Keratinocyte (primary cell): Measurements from ENCODE around the gene PPFIA1. TPM values are rescaled to one million over a fixed set of nuclear protein-coding genes. Genes with fewer than 3 reads are reported as not detected.

Experiments
- DNase-seq: peaks from one replicate; pipeline ENCODE4 v3.0.0-alpha.2; 2011; ENCODE audit warnings: low read depth, missing footprints, low spot score
- FAIRE-seq: peaks from 2 replicates; lab custom pipeline; 2011; peaks lifted over from hg19 to GRCh38; lab: Jason Lieb, UNC
- H2AFZ ChIP-seq: 2 replicates; pipeline ENCODE4 v1.6.0; 2012; ENCODE audit warnings: low read length, control low read depth, inconsistent platforms; ENCODE audit not compliant: control insufficient read depth
- H3K27ac ChIP-seq: 2 replicates; pipeline ENCODE4 v1.5.1; 2011; ENCODE audit warnings: low read length; ENCODE audit not compliant: control insufficient read depth, insufficient read depth
- H3K27me3 ChIP-seq: 3 replicates; pipeline ENCODE4 v1.6.0; 2011; ENCODE audit warnings: low read length; ENCODE audit not compliant: control insufficient read depth, insufficient read depth; ENCODE audit errors: extremely low read depth
- H3K36me3 ChIP-seq, 2 experiments: 2 replicates in 1 of 2; 3 replicates in 1 of 2; pipeline ENCODE4 v1.5.1; 2011; ENCODE audit warnings: low read length in 2 of 2, mild to moderate bottlenecking in 1 of 2; ENCODE audit not compliant: control insufficient read depth in 2 of 2, insufficient read depth in 2 of 2; ENCODE audit errors: extremely low read depth in 1 of 2
- H3K4me1 ChIP-seq: 3 replicates; pipeline ENCODE4 v1.5.1; 2011; ENCODE audit warnings: low read length; ENCODE audit not compliant: control insufficient read depth, insufficient read depth; ENCODE audit errors: extremely low read depth
- H3K4me2 ChIP-seq: 3 replicates; pipeline ENCODE4 v1.6.0; 2011; ENCODE audit warnings: low read depth, low read length; ENCODE audit not compliant: control insufficient read depth, insufficient read depth; ENCODE audit errors: extremely low read depth
- H3K4me3 ChIP-seq, 3 experiments: fragments of 200-600 bp in 1 of 3; sonication (generic) in 1 of 3; 2 replicates in 2 of 3; 3 replicates in 1 of 3; pipeline ENCODE4 v1.5.1; 2011 to 2016; ENCODE audit warnings: low read length in 3 of 3, mild to moderate bottlenecking in 3 of 3, control low read depth in 2 of 3, inconsistent platforms in 1 of 3, low read depth in 1 of 3, mixed read lengths in 1 of 3, mixed run types in 1 of 3, moderate library complexity in 1 of 3; ENCODE audit not compliant: control insufficient read depth in 2 of 3, insufficient read depth in 2 of 3; ENCODE audit errors: extremely low read depth in 1 of 3
- H3K79me2 ChIP-seq: 2 replicates; pipeline ENCODE4 v1.6.0; 2012; ENCODE audit warnings: low read length; ENCODE audit not compliant: control insufficient read depth, insufficient read depth
- H3K9ac ChIP-seq: 3 replicates; pipeline ENCODE4 v1.6.0; 2011; ENCODE audit warnings: low read length; ENCODE audit not compliant: control insufficient read depth, insufficient read depth; ENCODE audit errors: extremely low read depth
- H3K9me1 ChIP-seq: 3 replicates; pipeline ENCODE4 v1.6.0; 2011; ENCODE audit warnings: low read length; ENCODE audit not compliant: control insufficient read depth, insufficient read depth; ENCODE audit errors: extremely low read depth
- H3K9me3 ChIP-seq: 2 replicates; pipeline ENCODE4 v1.5.1; 2012; ENCODE audit warnings: low read depth, low read length; ENCODE audit not compliant: control insufficient read depth
- H4K20me1 ChIP-seq: 3 replicates; pipeline ENCODE4 v1.6.0; 2011; ENCODE audit warnings: low read length; ENCODE audit not compliant: control insufficient read depth, insufficient read depth; ENCODE audit errors: extremely low read depth
- EZH2 ChIP-seq: IDR thresholded peaks from one replicate; pipeline ENCODE4 v1.6.1; 2012; ENCODE audit warnings: inconsistent platforms, mild to moderate bottlenecking, low read length, moderate library complexity
- dilution Hi-C: fragments of 300-500 bp; cut with MboI; formaldehyde crosslinking; loops from one replicate; pipeline ENCODE4 v1.7.0; 2020; ENCODE audit warnings: low sequenced_read_pairs; ENCODE audit not compliant: extremely low pct_ligation_motif_present
- polyA plus RNA-seq, 5 experiments: library from polyadenylated mRNA; depleted of rRNA in 3 of 5; stranded (reverse) in 3 of 5; stranded (forward) in 1 of 5; unstranded in 1 of 5; fragments of >200 nt; gene quantifications; 1 replicate in 1 of 5; 2 replicates in 3 of 5; 3 replicates in 1 of 5; pipeline versions ENCODE4 v1.2.1 to v1.2.3, GENCODE V29; 2011 to 2012; ENCODE audit warnings: missing spikeins in 2 of 5, low read depth in 1 of 5, low replicate concordance in 1 of 5
- TF ChIP-seq, protein P1 (sequence below), 3 experiments: IDR thresholded peaks in 1 of 3; conservative IDR thresholded peaks in 1 of 3; optimal IDR thresholded peaks in 1 of 3; 2 replicates in 2 of 3; 3 replicates in 1 of 3; pipeline versions ENCODE3 to v1.5.1; 2011; ENCODE audit warnings: low read length in 3 of 3, mild to moderate bottlenecking in 3 of 3, moderate library complexity in 2 of 3, control low read depth in 1 of 3, inconsistent platforms in 1 of 3; ENCODE audit not compliant: insufficient read depth in 2 of 3; ENCODE audit errors: extremely low read depth in 1 of 3

Gene PPFIA1
- polyA plus RNA-seq, 1 donor (not counting 4 experiments of a cell fraction or from before 2014, with no cell fraction given), result 27.6 TPM

DNA sequence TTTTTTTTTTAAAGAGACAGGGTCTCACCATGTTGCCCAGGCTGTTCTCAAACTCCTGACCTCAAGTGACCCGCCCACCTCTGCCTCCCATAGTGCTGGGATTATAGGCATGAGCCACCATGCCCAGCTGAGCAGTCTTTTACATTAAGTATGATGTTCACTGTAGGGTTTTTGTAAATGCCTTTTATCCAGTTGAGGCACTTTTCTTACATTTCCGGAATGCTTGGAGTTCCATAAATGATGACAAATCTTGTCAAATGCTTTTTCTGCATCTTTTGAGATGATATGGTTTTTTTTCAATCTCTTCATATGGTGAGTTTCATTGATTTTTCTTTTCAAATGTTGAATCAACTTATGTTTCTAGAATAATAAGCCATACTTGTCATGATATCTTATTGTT is 98.5 kb downstream of the PPFIA1 start:
- Histone ChIP-seq H3K4me1 (no peaks in the 10 kb centered on the region), H3K27me3 (no peaks in the 10 kb centered on the region), H4K20me1 (no peaks in the 10 kb centered on the region), H3K79me2 (peaks cover 6% of the 10 kb centered on the region), H3K36me3 (peaks cover 11 to 17% of the 10 kb centered on the region in 2 experiments), H3K4me2 (no peak overlapping the region), H2AFZ (no peak overlapping the region), H3K9ac (no peak overlapping the region), H3K9me1 (no peaks in the 10 kb centered on the region), H3K27ac (no peak overlapping the region), H3K4me3 (no peak overlapping the region), H3K9me3 (no peaks in the 10 kb centered on the region)
- no peak for TF ChIP-seq EZH2
- TF ChIP-seq, protein P1, sequence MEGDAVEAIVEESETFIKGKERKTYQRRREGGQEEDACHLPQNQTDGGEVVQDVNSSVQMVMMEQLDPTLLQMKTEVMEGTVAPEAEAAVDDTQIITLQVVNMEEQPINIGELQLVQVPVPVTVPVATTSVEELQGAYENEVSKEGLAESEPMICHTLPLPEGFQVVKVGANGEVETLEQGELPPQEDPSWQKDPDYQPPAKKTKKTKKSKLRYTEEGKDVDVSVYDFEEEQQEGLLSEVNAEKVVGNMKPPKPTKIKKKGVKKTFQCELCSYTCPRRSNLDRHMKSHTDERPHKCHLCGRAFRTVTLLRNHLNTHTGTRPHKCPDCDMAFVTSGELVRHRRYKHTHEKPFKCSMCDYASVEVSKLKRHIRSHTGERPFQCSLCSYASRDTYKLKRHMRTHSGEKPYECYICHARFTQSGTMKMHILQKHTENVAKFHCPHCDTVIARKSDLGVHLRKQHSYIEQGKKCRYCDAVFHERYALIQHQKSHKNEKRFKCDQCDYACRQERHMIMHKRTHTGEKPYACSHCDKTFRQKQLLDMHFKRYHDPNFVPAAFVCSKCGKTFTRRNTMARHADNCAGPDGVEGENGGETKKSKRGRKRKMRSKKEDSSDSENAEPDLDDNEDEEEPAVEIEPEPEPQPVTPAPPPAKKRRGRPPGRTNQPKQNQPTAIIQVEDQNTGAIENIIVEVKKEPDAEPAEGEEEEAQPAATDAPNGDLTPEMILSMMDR (optimal IDR thresholded peaks at IDR 0.05 in 1 of 3, IDR thresholded peaks at IDR 0.05 in 1 of 3, conservative IDR thresholded peaks at IDR 0.05 in 1 of 3; ENCODE audit: extremely low read depth in 1 of 3, insufficient read depth in 2 of 3, low read length in 3 of 3), result no peak
- DNase-seq (no peak), FAIRE-seq (no peak)
- dilution Hi-C loops, result no loop called here

DNA sequence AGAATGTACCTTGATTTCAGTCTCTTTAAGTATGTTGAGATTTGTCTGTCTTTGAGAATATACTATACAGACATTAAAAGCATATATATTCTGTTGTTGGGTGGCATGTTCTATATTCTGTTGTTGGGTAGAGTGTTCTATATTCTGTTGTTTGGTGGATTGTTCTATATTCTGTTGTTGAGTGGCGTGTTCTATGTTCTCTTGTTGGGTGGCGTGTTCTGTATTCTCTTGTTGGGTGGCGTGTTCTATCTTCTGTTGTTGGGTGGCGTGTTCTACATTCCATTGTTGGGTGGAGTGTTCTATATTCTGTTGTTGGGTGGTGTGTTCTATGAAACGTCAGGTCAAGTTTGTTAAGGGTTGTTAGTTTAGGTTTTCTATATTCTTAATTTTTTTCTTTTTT is 100.8 kb downstream of the PPFIA1 start:
- Histone ChIP-seq H3K79me2 (peaks cover 6% of the 10 kb centered on the region), H3K9me3 (no peaks in the 10 kb centered on the region), H3K4me1 (peaks cover 7% of the 10 kb centered on the region), H3K27me3 (no peaks in the 10 kb centered on the region), H3K4me3 (no peak overlapping the region), H3K4me2 (no peak overlapping the region), H3K27ac (no peak overlapping the region), H4K20me1 (no peaks in the 10 kb centered on the region), H3K9me1 (no peaks in the 10 kb centered on the region), H2AFZ (no peak overlapping the region), H3K36me3 (peaks cover 10 to 15% of the 10 kb centered on the region in 2 experiments), H3K9ac (no peak overlapping the region)
- dilution Hi-C loops, result no loop called here
- peak; percentile 88 for FAIRE-seq
- no peak for DNase-seq
- TF ChIP-seq, protein P1 (optimal IDR thresholded peaks at IDR 0.05 in 1 of 3, IDR thresholded peaks at IDR 0.05 in 1 of 3, conservative IDR thresholded peaks at IDR 0.05 in 1 of 3; ENCODE audit: extremely low read depth in 1 of 3, insufficient read depth in 2 of 3, low read length in 3 of 3), result no peak
- TF ChIP-seq EZH2, result no peak
